ENCODE measurements around the gene BICDL2. TPM values are rescaled to one million over a fixed set of nuclear protein-coding genes. Genes with fewer than 3 reads are reported as not detected.

Gene BICDL2
- total RNA-seq, 1 donor from 2014 or later: not detected

DNA sequence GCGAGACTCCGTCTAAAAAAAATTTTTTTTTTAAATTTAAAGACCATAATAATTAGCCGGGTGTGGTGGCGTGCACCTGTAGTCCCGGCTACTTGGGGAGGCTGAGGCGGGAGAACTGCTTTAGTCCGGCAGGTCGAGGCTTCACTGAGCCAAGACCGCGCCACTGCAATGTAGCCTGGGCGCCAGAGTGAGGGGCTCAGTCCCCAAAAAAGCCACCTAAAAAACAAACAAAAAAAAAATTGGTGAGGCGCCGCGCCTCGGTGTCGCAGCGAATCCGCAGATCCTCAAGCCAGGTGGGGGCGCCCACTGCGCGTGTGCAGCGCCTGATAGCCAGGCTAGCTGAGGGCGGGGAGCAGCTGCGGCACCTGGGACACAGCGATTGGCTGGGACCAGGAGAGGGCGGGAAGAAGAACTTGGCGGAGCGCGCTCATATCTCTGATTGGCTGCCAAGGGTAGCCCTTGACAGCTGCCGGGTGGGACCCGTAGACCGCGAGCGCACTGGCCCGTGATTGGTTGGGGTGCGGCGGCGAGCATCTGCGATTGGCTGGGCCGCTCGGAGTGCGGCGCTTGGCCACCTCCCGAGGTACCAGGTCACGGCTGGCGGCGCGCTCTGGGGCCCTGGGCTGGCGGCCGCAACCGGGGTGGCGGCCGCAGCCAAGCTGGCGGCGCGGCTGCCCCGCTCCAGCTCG, 33.0 kb downstream of the BICDL2 start:
- peak; percentile 98 for DNase-seq
- ATAC-seq (ENCODE audit: poor library complexity): peak; percentile 98
- intact Hi-C loops (cut with DNase I): no loop called here

DNA sequence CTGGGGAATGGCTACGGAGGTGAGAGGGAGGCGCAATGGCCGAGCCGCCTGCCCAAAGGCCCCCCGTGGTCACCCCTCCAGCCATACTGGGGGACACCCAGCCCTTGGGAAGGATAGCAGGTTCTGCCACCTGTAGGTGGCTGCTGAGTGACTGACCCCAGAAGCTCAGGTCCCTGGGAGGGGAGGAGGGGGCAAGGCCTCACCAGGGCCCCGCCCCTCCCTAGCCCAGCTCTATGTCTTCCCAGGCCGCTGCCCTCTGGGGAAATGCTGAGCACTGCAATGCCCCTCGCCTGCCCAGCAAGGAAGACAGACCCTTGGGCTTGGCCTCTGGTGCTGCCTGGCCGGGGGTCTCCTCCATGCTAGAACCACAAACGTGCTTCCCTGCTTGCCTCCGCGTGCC, 35.4 kb downstream of the BICDL2 start:
- ATAC-seq (ENCODE audit: poor library complexity) (no peak), DNase-seq (no peak)
- intact Hi-C loops (cut with DNase I): no loop called here

DNA sequence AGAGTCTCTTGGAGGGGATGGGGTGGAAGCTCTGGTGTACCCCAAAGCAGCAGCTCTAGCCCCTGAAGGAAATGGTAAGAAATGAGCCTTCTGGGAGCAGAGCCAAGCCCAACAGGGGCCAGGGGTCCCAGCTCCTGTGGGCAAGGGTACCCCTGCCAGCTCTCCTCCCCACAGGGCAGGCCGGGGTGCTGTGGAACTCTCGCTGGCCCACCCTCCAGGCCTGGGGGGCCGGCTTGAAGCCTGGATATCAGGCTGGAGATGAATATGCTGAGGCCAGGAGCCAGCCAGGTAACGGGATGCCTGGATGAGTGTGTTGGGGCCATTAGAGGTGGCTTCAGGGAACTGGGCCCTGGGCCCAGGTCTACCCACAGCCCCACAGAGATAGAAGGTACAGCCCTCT, 36.2 kb downstream of the BICDL2 start:
- no peak for DNase-seq
- ATAC-seq (ENCODE audit: poor library complexity): no peak
- intact Hi-C loops (cut with DNase I): no loop called here

DNA sequence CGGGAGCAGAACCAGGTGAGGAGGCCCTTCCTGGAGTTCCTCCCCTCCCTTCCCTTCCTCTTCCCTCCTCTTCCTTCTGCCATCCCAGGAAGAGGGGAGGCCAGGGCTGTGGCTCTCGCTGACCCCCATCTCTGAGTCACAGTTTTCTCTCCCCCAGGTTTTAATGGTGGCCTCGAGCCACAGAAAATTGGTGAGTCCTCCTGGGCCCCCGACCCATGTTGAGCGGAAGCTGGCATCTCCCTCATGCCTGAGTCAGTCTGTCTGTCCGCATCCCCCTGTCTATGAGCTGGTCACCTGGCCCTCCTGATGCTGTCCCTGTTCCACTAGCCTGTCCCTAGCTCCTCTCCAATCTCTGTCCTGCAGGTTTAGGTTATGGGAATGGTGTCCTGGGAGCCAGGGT, 36.8 kb downstream of the BICDL2 start:
- ATAC-seq (ENCODE audit: poor library complexity): no peak
- intact Hi-C loops (cut with DNase I): no loop called here
- no peak for DNase-seq

DNA sequence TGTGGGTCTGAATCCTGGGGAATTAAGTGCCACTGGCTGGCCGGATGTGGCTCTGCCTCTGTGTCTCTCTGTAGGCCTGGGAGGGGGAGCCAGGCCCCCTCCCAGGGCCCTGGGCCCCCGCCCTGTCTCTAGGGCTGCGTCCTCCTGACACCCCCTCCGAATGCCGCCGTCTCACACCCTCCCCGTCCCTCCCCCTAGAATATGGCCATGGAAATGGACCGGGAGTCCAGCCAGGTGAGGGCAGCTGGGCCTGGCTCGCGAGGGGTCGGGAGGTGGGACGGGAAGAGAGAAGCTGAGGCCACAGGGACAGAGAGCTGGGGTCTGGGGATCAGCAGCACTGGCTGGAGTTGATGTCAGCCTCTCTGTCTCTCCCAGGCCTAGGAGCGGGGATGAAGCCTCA, 40.4 kb downstream of the BICDL2 start:
- intact Hi-C loops (cut with DNase I): no loop called here
- no peak for DNase-seq
- no peak for ATAC-seq (ENCODE audit: poor library complexity)

DNA sequence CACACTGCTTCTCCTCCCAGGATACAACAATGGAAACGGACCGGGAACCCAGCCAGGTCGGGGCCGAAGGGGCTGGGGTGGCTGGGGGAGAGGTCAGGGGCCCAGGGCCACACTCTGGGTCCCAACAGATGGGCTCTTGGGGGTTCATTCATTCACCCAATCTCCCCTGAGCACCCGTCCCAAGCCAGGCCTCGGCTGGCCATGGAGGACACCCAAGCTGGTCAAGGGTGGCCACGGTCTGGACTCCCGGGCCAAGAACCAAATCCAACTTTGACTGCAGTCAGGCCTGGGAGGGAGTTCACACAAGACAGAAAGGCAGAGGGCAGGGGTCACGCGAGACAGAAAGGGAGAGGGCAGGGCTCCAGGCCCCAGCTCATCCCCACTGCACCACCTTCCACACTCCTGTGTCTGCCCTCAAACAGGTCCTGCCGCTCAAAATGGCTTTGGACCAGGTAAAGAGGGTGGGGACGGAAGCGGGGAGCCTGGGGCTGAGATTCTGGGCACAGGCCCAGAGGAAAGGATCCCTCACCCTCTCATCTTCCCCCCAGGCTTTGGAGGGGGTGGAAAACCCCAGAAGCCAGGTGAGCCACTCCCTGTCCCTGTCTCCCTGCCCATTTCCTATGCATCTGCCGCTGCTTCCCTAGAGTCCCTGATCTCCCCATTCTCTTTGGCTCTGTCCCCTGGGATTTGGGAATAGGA, 44.2 kb downstream of the BICDL2 start:
- DNase-seq (no peak), ATAC-seq (ENCODE audit: poor library complexity) (no peak)
- intact Hi-C loops (cut with DNase I): no loop called here

DNA sequence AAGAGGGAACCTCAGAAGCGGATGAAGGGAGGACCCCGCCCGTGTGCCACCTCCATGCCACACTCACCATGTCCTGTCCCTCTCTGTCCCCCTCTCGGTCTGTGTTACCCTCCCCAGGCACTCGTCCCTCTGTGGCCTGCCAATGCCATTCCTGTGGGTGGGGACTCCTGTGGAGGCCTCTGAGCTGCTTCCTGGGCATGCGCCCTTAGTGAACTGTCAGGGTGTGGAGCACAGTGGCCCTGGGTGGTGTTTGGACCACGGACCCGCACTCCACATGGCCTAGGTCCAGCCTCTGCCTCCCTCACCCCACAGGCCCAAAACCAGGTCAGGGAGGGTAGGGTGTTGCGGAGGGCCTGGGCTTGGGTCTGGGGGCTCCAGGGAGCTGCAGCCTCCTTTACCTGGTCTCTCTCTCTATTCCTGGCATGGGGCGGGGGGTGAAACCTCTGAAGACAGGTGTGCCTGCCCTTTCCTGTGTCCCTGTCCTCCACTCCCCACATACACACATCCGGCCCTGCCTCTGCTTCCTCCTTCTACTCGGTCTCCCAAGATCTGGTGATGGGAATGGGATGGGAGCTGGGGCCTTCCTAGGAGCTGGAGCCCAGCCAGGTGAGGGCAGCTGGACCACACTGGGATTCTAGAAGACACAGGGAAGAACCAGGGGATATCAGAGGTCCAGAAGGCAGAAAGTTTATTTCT, 45.0 kb downstream of the BICDL2 start:
- DNase-seq (no peak), ATAC-seq (ENCODE audit: poor library complexity) (no peak)
- intact Hi-C loops (cut with DNase I): no loop called here

DNA sequence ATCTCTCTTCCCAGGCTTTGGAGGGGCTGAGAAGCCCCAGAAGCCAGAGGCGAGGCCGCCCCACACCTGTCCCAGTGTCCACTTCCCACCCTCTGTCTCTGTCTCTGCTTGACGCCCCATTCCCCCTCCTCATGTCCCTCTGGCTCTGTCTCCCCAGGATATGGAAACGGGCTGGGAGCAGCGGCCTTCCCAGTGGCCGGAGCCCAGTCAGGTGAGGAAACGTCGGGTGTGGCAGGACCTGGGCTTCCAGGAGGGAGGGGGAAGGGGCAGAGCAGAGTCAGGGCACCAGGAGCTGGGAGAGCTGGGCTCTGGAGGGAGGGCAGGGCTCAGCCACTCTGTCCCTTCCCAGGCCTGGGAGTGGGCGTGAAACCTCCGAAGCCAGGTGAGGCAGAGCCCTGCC, 45.9 kb downstream of the BICDL2 start:
- intact Hi-C loops (cut with DNase I): no loop called here
- DNase-seq: no peak
- ATAC-seq (ENCODE audit: poor library complexity): no peak

DNA sequence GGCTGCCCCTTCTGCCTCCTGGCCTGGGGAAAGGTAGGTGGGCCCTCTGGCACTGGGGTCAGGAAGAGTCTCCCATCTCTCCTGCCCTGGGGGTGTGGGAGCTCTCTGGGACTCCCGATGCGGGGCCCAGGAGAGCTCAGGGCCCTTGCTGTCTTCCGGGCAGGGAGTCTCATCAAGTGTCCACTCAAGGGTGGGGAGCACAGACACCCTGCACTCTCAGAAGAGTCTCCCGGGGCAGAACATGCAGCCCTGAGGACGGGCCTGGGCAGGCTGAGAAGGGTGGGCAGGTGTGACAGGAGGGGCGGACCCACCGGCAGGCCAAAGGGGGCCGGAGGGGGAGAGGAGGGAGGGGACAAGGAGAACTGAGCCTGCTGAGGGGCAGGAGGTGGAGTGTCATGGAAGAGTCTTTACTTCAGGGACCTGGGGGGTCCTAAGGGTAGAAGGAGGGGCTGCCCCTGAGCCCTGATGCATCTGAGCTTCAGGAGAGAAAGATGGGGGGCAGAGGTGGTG, 48.1 kb downstream of the BICDL2 start:
- ATAC-seq (ENCODE audit: poor library complexity) (no peak), DNase-seq (no peak)
- intact Hi-C loops (cut with DNase I): no loop called here

DNA sequence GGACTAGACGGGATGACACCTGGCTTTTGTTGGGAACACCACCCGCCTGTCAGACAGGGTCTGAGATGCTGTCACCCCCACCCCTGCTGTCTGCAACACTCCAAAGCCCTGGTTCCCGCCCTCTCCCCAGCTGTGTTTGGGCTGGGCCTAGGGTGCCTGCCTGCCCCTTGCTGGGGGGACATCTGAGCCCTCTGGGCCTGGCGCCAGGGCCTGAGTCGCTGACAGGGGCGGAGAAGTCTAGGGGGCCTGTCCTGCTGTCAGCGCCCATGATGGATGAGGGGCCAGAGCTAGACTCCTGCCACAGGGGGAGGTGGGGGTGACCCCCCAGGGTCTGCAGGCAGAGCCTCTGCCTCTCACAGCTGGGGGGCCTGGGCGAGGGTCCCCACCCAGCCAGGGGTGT, 48.9 kb downstream of the BICDL2 start:
- ATAC-seq (ENCODE audit: poor library complexity) (no peak), DNase-seq (no peak)
- intact Hi-C loops (cut with DNase I): no loop called here

DNA sequence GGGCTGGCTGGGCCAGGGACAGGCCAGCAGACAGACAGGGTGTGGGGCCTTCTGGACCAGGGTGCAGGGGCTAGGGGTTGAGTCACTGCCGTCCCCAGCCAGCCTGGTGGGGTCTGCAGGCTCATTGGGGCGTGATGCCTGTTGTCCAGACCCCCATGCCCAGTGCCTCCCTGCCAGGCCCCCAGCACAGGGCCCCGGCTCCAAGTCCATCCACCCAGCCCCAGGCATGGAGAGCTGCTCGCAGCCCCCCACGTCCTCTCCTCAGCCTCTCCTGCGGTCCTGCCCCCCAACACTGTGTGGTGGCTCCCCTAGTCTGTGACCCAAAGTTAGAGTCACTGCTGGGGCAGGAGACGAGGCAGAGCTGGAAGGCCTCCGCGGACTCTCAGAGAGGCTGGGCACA, 49.5 kb downstream of the BICDL2 start:
- DNase-seq: no peak
- intact Hi-C loops (cut with DNase I): no loop called here
- ATAC-seq (ENCODE audit: poor library complexity): no peak

DNA sequence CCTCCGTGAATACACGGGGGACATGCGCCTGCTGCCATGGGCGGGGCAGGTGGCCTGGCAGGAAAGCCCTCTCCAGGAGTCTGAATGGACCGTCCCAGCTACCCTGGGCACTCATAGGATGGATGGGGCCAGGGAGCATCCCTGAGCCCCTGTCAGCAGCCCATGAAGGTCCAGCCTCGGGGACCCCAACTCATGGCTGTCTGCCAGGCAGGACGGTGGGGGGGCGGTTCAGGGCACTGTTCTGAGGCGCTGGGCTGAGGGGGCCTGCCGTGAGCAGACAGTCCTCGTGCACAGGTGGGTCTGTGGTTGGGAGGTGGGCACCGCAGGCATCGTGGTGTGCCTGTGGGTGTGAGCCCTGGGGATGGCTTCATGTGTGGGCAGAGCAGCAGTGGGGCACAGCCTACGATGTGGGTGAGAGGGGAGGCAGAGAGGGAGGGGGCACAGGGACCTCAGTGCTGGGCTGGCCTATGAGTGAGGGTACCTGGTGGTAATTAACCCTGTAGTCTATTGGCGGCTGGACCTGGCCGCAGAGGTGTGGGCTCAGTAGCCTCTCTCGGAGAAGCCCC, 50.0 kb downstream of the BICDL2 start:
- intact Hi-C loops (cut with DNase I): no loop called here
- DNase-seq: no peak
- no peak for ATAC-seq (ENCODE audit: poor library complexity)

DNA sequence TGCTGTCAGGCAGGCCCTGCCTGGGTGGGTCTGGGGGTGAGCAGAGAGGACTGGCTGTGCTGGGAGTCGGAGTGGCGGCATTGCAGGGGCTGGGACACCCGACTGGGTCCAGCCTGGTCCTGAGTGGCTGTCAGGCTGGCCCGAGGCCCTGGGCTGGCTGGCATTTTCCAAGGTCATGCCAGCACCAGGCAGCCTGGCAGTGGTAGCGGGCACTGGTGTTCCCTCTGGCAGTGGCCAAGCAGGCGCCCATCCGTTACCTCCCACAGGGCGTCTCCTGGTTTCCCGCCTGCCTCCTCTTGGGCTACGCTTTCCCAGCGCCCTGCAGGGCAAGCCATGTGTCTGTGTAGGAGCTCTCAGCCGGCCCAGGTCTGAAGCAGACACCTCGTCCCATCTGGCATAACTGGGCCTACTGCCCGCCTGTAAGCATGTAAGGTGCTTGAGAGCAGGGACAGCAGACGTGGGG, 50.8 kb downstream of the BICDL2 start:
- ATAC-seq (ENCODE audit: poor library complexity): peak; percentile 78
- intact Hi-C loops (cut with DNase I): no loop called here
- DNase-seq: peak; percentile 80

DNA sequence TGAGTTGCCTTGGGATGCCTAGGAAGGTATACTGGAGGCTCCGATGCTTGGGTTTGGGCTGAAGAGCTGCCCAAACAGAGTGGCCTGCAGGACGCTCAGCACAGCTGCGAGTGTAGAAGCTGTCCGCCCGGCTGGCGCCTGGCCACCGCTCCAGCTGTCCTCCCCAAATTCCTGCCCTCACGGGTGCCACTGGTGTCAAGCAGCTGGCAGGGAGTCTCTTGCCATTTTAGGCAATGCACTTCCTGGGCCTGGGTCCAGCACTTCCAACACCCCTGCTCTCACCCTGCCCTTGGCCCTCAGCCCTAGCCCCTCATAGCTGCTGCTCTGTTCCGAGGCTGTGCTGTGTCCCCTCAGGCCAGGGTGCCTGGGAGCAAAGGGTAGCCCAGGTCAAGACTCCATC, 51.3 kb downstream of the BICDL2 start:
- intact Hi-C loops (cut with DNase I): no loop called here
- peak; percentile 66 for DNase-seq
- peak; percentile 50 for ATAC-seq (ENCODE audit: poor library complexity)

DNA sequence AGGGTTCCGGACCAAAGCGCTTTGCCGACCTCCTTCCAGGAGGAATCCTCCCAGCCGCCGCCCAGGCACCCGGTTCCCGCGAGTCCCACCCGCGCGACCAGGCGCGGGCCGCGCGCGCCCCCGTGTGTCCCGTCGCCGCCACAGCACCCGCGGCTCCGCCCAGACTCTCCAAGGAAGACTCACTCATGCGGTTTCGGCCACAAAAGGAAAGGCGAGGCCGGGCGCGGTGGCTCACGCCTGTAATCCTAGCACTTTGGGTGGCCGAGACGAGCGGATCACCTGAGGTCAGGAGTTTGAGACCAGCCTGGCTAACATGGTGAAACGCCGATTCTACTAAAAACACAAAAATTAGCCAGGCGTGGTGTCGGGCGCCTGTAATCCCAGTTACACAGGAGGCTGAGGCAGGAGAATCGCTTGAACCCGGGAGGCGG, 53.0 kb downstream of the BICDL2 start:
- ATAC-seq (ENCODE audit: poor library complexity): peak; percentile 55
- intact Hi-C loops (cut with DNase I): no loop called here
- DNase-seq: peak; percentile 90

DNA sequence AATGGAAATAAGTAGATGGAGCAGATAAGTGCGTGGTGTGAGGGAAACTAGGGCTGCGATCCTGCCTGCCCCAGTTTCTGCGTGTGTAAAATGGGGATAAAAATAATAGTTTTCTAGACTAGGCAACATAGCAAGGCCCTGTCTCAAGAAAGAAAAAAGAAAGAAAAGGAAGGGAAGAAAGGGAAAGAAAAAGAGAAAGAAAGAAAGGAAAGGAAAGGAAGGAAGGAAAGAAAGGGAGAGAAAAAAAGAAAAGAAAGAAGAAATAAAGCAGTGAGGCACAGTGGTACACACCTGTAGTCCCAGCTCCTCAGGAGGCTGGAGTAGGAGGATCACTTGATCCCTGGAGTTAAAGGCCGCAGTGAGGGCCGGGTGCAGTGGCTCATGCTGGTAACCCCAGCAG, 54.3 kb downstream of the BICDL2 start:
- intact Hi-C loops (cut with DNase I): no loop called here

DNA sequence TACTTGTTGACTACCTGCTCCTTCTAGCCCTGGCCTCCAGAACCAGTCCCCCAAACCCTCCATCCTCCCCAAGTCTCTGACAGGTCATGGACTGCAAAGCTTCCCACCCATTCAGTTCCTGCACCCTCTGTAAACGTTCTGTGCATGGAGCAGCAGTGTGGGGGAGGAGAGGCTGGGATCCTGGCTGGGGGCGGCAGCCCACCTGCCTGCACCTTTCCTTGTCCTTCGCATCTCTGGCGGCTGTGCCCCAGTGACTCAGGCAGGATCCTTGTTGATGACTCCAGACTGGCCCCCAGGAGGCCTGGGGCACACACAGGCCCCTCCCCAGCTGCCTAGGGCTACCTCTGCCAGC, 54.9 kb downstream of the BICDL2 start:
- intact Hi-C loops (cut with DNase I): no loop called here
- DNase-seq (no peak), ATAC-seq (ENCODE audit: poor library complexity) (no peak)

More for the DNA sequence above, 54.3 kb downstream of the BICDL2 start:
- ATAC-seq (ENCODE audit: poor library complexity) (no peak), DNase-seq (no peak)

DNA sequence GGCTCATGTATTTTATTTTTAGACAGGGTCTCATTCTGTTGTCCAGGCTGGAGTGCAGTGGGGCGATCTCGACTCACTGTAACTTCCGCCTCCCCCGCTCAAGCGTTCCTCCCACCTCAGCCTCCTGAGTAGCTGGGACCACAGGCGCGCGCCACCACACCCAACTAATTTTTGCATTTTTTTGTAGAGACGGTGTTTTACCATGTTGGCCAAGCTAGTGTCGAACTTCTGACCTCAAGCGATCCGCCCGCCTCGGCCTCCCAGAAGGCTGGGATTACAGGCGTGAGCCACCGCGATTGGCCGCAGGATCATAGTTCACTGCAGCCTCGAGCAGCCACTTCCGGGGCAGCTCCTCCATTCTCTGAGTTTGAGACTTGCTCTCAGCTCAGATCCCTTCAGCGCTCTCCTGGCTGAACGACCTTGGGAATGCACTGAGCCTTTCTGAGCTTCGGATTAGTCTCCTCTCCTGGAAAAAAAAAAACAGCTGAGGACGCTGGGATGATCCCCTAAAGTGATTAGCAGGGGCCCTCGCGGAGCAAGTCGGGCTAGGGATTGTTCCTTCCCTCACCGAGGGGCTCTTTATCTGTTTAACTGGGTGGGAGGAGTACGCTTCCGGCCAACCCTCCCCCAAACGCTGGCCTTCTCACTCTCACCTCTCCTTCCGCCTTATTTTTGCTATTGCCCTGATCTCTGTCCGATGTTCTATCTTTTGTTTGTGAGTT, 55.4 kb downstream of the BICDL2 start:
- DNase-seq (no peak), ATAC-seq (ENCODE audit: poor library complexity) (no peak)
- intact Hi-C loops (cut with DNase I): no loop called here

Measured in Right ventricle myocardium superior (tissue), 1 donor.